K562 (cell line): ENCODE measurements around the gene IDUA. TPM values are rescaled to one million over a fixed set of nuclear protein-coding genes. Genes with fewer than 3 reads are reported as not detected.

Source experiments
- CBX5 ChIP-seq: IDR thresholded peaks from 2 replicates; pipeline ENCODE4 v1.6.1; 2014; ENCODE audit warnings: low read depth, borderline replicate concordance
- HMGXB4 ChIP-seq: sonication (generic); formaldehyde crosslinking; IDR thresholded peaks from 2 replicates; pipeline ENCODE4 v1.8.1; 2023; ENCODE audit warnings: mild to moderate bottlenecking, missing genetic modification reagents
- PCBP1 ChIP-seq: fragments of 200-400 bp; formaldehyde crosslinking; IDR thresholded peaks from 2 replicates; pipeline ENCODE4 v1.6.1; 2018; ENCODE audit warnings: mild to moderate bottlenecking, low read depth, low read length; ENCODE audit not compliant: poor library complexity, severe bottlenecking
- RCOR1 ChIP-seq, 2 experiments: IDR thresholded peaks; 2 replicates each; pipeline ENCODE4 v1.6.1; 2012; ENCODE audit warnings: low read depth in 2 of 2, low read length in 2 of 2, borderline replicate concordance in 1 of 2, improper control_type of control experiment in 1 of 2
- SMAD4 ChIP-seq: fragments of 250-450 bp; sonication (Bioruptor Pico); conservative IDR thresholded peaks from 2 replicates; pipeline ENCODE4 v1.8.0; 2021; ENCODE audit warnings: inconsistent platforms, mild to moderate bottlenecking, moderate library complexity
- TRIM24 ChIP-seq, 2 experiments: fragments of 450-650 bp; IDR thresholded peaks; 2 replicates each; pipeline ENCODE4 v1.6.1; 2016
- VEZF1 ChIP-seq: fragments of 200-800 bp; sonication (Bioruptor generic); IDR thresholded peaks from 2 replicates; pipeline ENCODE4 v1.6.1; 2017; ENCODE audit warnings: missing genetic modification characterization, missing compliant biosample characterization
- ZNF584 ChIP-seq: fragments of 200-800 bp; sonication (Bioruptor generic); IDR thresholded peaks from 2 replicates; pipeline ENCODE4 v1.6.1; 2016; ENCODE audit warnings: low read depth, mild to moderate bottlenecking, missing genetic modification characterization, missing compliant biosample characterization
- polyA plus RNA-seq, 8 experiments: library from polyadenylated mRNA; depleted of rRNA in 4 of 8; stranded (reverse) in 5 of 8; unstranded in 3 of 8; fragments of >200 nt; fragmentation: Nextera tagmentation in 2 of 8; fragmentation: Illumina TruSeq in 1 of 8; extraction: Ambion mirVana in 2 of 8; extraction: Trizol in 1 of 8; gene quantifications; 2 replicates each; pipeline versions ENCODE4 v1.2.1 to v1.2.3, GENCODE V29; 2011 to 2014; ENCODE audit warnings: inconsistent platforms in 1 of 8, missing spikeins in 1 of 8
- total RNA-seq, 7 experiments: library from RNA; depleted of rRNA in 6 of 7; stranded (reverse); fragments of >200 nt in 6 of 7; fragmentation: Illumina TruSeq in 2 of 7; extraction: Trizol in 2 of 7; gene quantifications; 2 replicates each; pipeline versions ENCODE4 v1.2.1 to v1.2.3, GENCODE V29; 2011 to 2021; ENCODE audit warnings: low replicate concordance in 1 of 7
- TF ChIP-seq, protein P1 (sequence below), 3 experiments: fragments of 200-800 bp in 1 of 3; sonication (Bioruptor generic) in 1 of 3; sonication (generic) in 1 of 3; formaldehyde crosslinking in 1 of 3; IDR thresholded peaks; 2 replicates each; pipeline versions ENCODE4 v1.6.1 to v1.8.0; 2016 to 2022; ENCODE audit warnings: mild to moderate bottlenecking in 2 of 3, missing compliant biosample characterization in 2 of 3, missing genetic modification characterization in 2 of 3, missing genetic modification reagents in 1 of 3
- TF ChIP-seq, protein P2 (sequence below): sonication (generic); formaldehyde crosslinking; IDR thresholded peaks from 2 replicates; pipeline ENCODE4 v1.9.0; 2022; ENCODE audit warnings: mild to moderate bottlenecking, missing genetic modification reagents

IDUA gene
- total and polyA plus RNA-seq, 9 of the 15 experiments (the other 6 are each of a cell fraction or from before 2014, with no cell fraction given), result 0.04 to 16.1 (median 1.2) TPM

- TF ChIP-seq HMGXB4 (CRISPR knock-in tag) (no peak), CBX5 (peak; percentile 61; the same call in 1 of the 2 replicates), RCOR1 (IDR thresholded peaks at IDR 0.05; ENCODE audit: borderline replicate concordance in 1 of 2, low read depth in 2 of 2, low read length in 2 of 2) (peak in 1 of 2 experiments; percentile 28; a peak in 1 of 4 replicates), PCBP1 (peak; percentile 35), ZNF584 (CRISPR knock-in tag) (no peak), VEZF1 (peak; percentile 97), SMAD4 (CRISPR knock-in tag) (peak; percentile 76), TRIM24 (IDR thresholded peaks at IDR 0.05) (peak in 1 of 2 experiments; percentile 64; a peak in 2 of 4 replicates)
- TF ChIP-seq, protein P1, sequence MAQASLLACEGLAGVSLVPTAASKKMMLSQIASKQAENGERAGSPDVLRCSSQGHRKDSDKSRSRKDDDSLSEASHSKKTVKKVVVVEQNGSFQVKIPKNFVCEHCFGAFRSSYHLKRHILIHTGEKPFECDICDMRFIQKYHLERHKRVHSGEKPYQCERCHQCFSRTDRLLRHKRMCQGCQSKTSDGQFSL (CRISPR knock-in tag; IDR thresholded peaks at IDR 0.05), result peak; percentile 83
- TF ChIP-seq, protein P1 (tag; IDR thresholded peaks at IDR 0.05), result 0 out of 4 replicates have a peak, but pooled peaks of 1 of the 2 experiments have one; percentile 43
- TF ChIP-seq, protein P2, sequence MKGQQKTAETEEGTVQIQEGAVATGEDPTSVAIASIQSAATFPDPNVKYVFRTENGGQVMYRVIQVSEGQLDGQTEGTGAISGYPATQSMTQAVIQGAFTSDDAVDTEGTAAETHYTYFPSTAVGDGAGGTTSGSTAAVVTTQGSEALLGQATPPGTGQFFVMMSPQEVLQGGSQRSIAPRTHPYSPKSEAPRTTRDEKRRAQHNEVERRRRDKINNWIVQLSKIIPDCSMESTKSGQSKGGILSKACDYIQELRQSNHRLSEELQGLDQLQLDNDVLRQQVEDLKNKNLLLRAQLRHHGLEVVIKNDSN (CRISPR knock-in tag), result 0 out of 2 replicates have a peak, but pooled peaks have one; percentile 8
Observed at GRCh38 chr4:1012034-1012739, 25.3 kb downstream of the IDUA start (continued).
